GM18858 (cell line): Measurements from ENCODE around the gene MED26.
A peak's percentile ranks its signal among the peaks of the same experiment; 100 is the strongest.

Source experiments
- ATAC-seq: cut with Tn5 transposase; IDR thresholded peaks from one replicate; pipeline ENCODE4 v1.9.1; 2021; ENCODE audit not compliant: unreplicated experiment

Gene MED26

DNA sequence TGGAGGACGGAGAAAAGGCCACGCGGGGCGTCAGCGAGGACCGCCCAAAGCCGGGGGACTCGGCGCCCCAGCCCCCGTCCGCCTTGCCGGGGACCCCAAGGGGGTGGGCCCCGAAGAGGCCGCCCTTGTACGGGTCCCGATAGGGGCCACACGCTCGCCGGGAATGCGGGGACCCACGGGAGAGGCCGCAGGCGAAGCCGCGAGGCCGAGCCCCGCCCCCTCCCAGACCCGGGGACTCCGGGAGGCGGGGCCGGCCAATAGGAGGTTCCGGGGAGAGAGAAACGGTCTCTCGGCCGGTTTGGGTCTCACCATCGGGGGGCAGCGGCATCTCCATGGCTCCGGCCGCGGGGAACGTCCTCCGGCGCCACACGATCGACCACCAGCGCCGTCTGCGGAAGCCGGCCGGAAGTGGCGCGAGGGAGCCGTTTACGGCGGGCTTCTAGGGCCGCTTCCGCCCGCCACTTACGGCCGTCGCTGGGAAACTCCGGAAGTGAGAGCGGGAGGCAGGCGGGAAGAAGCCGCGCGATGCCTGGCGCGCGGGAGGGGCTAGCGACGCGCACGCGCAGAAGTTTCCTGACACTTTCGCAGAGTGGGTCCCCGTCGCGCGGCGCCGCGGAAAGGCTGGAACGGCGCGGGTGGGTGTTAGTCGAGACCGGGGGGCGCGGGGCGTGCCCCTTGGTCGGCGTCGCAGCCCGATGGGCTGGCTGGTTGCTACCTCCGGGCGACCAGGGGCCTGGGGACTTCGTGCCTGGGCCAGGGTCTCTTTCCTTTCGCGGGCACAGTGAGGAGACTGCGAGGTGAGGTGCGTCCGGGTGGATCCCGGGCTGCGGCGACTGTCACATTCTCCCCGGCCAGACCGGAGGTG is 85.7 kb downstream of the MED26 start, which contains the start of gene CHERP:
Gene CHERP, minus strand, starts transcription at position 393 of the 865 bp plus-strand sequence. Its CDS starts 59 bp downstream, at position 334.
- ATAC-seq = peak; percentile 62

- ATAC-seq = no peak
These were observed 86.4 kb downstream of the MED26 start for GRCh38 chr19:16541526-16542044.

DNA sequence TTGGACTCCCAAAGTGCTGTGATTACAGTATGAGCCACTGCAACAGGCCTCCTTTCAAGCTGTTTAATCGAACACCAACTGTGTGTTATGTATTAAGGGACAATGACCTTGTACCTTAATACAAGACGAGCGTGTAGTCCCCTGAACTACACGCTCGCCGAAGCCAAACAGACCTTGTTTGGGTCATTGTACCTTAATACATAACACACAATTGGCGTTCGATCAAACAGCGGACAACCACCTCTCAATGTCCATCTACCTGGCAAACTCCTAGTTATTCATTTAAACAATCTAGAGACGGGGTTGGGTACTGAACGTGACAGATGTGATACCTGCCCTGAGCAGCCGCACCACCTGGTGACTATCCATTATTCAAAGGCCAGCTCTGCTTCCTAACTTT is 87.1 kb downstream of the MED26 start:
- no peak for ATAC-seq

DNA sequence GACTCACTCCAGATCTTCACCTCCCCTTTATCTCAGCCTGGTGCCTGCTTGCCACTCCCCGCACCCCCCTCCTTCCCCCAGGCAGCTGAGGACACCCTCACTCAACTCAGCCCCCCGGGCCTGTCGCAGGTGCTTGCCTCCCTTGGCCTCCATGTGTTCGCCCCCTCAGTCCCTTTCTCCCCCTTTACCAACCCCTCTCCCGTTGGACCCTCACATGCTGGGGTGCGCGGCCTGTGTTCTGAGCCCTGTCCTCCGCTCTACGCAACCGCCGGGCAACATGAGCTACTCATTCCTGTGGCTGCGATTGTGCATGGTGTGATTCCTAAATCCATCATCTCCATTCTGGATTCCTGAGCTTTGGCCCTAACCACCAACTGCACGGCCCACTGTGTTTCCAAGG is 90.9 kb downstream of the MED26 start:
- ATAC-seq = no peak

GRCh38 chr19:16536130-16536529 is 91.9 kb downstream of the MED26 start:
- no peak for ATAC-seq

GRCh38 chr19:16535381-16535780 is 92.6 kb downstream of the MED26 start:
- no peak for ATAC-seq

GRCh38 chr19:16532440-16533234 is 95.4 kb downstream of the MED26 start:
- ATAC-seq = no peak

- no peak for ATAC-seq
These were observed 96.7 kb downstream of the MED26 start for GRCh38 chr19:16531380-16531669.

GRCh38 chr19:16530540-16531379 is 97.2 kb downstream of the MED26 start:
- no peak for ATAC-seq

DNA sequence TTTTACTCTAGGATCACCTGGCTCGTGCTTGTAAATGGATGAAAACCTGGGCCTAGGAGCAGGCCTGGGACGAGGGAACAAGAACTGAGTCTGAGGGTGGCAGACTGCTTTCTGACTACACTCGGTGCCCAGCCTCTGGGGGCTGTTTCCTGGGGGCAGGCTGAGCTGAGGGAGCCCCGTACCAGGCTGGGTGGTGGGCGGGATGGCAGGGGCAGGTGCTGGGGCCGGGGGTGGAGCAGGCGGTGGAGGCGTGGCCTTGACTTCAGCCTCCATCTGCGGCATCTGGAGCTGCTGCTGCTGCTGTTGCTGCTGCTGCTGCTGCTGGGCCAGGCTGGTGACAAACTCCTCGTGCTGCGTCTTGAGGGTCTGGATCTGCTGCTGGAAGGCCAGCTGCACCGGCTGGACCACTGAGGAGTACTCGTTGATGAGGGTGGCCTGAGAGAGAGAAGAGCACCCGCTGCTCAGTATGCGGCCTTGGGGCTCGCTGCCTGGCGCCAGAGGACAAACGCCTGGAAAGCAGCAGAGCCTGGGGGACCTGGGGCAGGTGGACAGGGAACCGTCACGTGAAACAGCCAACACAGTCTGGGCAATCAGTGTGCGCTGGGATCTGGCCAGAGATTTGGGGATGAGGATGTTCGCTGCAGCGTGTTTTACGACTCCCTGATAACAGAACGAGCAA is 98.4 kb downstream of the MED26 start:
- ATAC-seq = no peak

GRCh38 chr19:16527971-16528521 is 100.0 kb downstream of the MED26 start:
- ATAC-seq = no peak

- no peak for ATAC-seq
These were observed 100.6 kb downstream of the MED26 start for GRCh38 chr19:16527334-16527935.

DNA sequence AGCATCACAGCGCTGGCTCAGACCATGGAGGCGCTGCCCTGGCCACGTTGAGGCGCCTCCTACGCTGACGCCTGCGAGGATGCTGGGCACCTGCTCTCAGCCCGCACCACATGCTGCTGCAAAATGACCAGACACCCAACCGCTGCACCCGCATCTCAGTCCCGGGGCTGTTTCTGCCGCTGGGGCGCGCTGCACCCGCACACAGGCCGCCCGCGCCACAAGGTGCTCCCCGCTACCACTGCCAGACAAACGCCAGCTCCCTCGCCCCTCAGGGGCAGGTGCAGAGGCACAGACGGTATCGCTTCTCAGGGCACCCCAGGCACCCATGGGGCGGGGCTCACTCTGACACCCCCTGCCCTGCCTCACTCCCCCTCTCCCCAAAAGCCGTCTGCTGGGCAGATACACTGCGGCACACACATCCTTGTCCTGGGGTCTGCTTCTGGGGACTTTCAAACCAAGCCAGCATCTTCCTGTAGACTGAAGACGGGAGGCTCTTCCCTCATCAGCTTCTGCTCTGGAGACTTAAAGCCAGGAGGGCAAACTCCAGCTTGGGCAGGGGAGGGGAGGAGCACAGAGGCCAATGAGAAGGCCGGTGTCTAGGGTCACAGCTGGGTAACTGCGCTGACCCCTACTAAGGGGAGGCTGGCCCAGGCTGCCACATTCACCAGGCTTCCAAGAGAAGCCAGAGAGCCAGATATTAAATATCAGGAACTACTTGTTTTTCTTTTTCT is 102.1 kb downstream of the MED26 start:
- ATAC-seq = no peak

- ATAC-seq = no peak
These were observed 102.8 kb downstream of the MED26 start for GRCh38 chr19:16524991-16525734.
